Measurements from ENCODE around the gene AMBP. TPM values are rescaled to one million over a fixed set of nuclear protein-coding genes. Genes with fewer than 3 reads are reported as not detected.

AMBP gene
- total and polyA plus RNA-seq, 2 of the 13 experiments (the other 11 are each of a cell fraction or from before 2014, with no cell fraction given), result 1,510 to 2,580 TPM

GRCh38 chr9:114108016-114108833 is 30.1 kb upstream of the AMBP start (continued):
- TF ChIP-seq ZNF142 (CRISPR knock-in tag; IDR thresholded peaks at IDR 0.05) (peak; percentile 77; the same call in 1 of the 2 replicates), NFE2L1 (CRISPR knock-in tag; IDR thresholded peaks at IDR 0.05; ENCODE audit: borderline replicate concordance) (no peak), MXD3 (CRISPR knock-in tag; IDR thresholded peaks at IDR 0.05) (0 out of 2 replicates have a peak, but pooled peaks have one; percentile 48), ZSCAN30 (CRISPR knock-in tag; IDR thresholded peaks at IDR 0.05) (no peak), MZF1 (CRISPR knock-in tag; IDR thresholded peaks at IDR 0.05; ENCODE audit: borderline replicate concordance) (no peak), ZNF18 (CRISPR knock-in tag; IDR thresholded peaks at IDR 0.05; ENCODE audit: insufficient replicate concordance) (no peak), ZBTB46 (CRISPR knock-in tag; IDR thresholded peaks at IDR 0.05; ENCODE audit: borderline replicate concordance) (no peak), PRDM10 (CRISPR knock-in tag; IDR thresholded peaks at IDR 0.05; ENCODE audit: low read depth) (no peak)
